Uterus (tissue), 2 donors: ENCODE results near the gene PPP2R1B.

Source experiments
- CTCF ChIP-seq, 4 experiments: fragments of 200-600 bp in 2 of 4; fragments of 450-650 bp in 2 of 4; sonication (generic) in 2 of 4; IDR thresholded peaks; one replicate each; pipeline ENCODE4 v1.5.1; 2016 to 2019; ENCODE audit warnings: antibody characterized with exemption in 4 of 4, mild to moderate bottlenecking in 2 of 4, moderate library complexity in 1 of 4
- POLR2A ChIP-seq, 2 donors: fragments of 450-650 bp; IDR thresholded peaks; one replicate each; pipeline ENCODE4 v1.6.1; 2016; ENCODE audit warnings: antibody characterized with exemption in 2 of 2, mild to moderate bottlenecking in 1 of 2, moderate library complexity in 1 of 2

- TF ChIP-seq CTCF (IDR thresholded peaks at IDR 0.05) (no peak), POLR2A (IDR thresholded peaks at IDR 0.05) (no peak)
Observed at GRCh38 chr11:111680486-111681175, 85.6 kb downstream of the PPP2R1B start.
